Effector CD8-positive, alpha-beta T cell (primary cell): Measurements from ENCODE around the gene TKT.
"Not testable (repeated sequence)": the region's sequence is repeated elsewhere in the genome, so short reads cannot be mapped to it uniquely, and the experiment has no call there.

Experiments
- DNase-seq: peaks from one replicate; lab custom pipeline; 2025; lab: John Stamatoyannopoulos, UW
- total RNA-seq, 4 experiments: gene quantifications; one replicate each; lab custom pipeline; 2026; lab: John Stamatoyannopoulos, UW

The TKT gene, protein sequence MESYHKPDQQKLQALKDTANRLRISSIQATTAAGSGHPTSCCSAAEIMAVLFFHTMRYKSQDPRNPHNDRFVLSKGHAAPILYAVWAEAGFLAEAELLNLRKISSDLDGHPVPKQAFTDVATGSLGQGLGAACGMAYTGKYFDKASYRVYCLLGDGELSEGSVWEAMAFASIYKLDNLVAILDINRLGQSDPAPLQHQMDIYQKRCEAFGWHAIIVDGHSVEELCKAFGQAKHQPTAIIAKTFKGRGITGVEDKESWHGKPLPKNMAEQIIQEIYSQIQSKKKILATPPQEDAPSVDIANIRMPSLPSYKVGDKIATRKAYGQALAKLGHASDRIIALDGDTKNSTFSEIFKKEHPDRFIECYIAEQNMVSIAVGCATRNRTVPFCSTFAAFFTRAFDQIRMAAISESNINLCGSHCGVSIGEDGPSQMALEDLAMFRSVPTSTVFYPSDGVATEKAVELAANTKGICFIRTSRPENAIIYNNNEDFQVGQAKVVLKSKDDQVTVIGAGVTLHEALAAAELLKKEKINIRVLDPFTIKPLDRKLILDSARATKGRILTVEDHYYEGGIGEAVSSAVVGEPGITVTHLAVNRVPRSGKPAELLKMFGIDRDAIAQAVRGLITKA
- total RNA-seq: 95.2 to 162 (median 116) reads per million in 4 experiments

DNA sequence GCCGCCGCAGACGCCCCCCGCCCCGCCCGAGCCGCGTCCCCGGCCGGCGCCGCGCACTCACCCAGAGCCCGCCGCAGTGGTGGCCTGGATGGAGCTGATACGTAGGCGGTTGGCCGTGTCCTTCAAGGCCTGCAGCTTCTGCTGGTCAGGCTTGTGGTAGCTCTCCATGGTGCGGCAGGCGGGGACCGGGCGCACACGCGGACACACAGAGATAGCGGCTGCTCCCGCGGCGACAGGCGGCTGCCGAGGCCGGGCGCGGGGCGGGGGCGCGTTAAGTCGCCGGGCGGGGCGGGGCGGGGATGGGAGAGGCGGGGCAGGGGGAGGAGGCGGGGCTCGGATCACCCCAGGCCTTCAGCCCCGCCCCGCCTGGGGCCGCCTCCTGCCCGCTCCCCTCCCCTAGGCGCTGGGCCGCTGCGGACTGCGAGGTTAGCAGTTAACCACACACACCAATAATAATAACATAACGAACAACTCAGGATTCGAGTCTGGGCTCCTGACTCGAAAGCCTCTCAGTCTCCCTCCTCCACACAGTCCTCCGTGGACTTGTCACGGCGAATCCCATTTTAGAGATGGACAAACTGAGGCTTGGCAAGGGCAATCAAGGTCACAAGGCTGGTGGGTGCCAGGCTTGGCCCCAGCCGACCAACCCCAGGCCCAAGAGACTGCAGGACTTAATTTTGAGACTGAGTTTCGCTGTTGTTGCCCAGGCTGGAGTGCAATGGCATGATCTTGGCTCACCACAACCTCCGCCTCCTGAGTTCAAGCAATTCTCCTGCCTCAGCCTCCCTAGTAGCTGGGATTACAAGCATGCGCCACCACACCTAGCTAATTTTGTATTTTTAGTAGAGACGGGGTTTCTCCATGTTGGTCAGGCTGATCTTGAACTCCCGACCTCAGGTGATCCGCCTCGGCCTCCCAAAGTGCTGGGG, at the start of gene TKT:
Gene TKT (minus strand): TSS at position 248 of the 929 bp plus-strand sequence. CDS start 80 bp downstream, at position 168.
- DNase-seq: peak; percentile 73

DNA sequence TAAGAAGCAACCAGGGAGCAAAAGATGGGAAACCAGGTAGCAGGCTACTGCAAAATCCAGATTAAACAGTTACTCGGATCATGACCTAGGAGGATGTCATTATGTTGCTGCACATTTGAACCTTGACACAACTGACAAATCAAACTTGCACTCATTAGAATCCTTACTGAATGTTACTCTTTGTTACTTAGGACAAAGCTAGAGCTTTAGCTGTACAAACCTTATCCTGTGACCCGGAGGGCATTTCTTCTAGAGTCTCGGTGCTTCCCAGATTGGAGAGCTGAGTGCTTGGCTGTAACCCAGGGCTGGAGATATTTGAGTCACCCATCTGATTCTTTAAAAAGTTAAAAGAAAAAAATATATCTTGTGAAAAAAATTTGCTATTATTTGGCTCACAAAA, 48.1 kb upstream of the TKT start:
- DNase-seq: no peak

DNA sequence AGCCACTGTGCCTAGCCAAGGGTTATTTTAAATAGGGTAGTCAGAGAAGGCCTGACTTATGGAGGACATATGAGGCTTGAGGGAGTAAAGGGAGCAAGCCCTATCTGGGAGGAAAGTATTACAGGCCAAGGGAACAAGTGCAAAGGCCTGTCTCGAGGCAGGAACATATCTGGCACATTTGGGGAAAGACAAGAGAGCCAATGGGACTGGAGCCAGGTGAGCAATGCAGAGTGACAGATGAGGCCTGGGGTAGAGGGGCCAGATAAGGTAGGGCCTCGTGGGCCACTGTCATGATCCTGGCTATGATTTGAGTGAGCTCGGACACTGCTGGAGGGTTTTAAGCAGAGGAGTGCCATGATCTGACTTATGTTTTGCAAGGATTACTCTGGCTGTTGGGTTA, 47.7 kb upstream of the TKT start:
- no peak for DNase-seq

DNA sequence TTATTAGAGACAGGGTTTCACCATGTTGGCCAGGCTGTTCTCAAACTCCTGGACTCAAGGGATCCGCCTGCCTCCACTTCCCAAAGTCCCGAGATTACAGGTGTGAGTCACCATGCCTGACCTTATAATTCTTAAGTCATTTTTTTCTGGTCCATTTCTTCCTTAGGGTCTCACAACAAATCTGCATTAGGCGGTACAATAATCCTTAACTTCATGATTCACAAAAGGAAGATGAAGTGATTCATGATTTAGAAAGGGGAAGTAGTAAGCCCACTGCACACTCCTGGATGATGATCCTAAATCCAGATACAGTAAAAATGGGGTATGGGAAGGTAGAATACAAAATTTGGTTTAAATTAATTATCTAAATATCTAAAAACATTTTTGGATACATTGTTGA, 45.0 kb upstream of the TKT start:
- DNase-seq: no peak

DNA sequence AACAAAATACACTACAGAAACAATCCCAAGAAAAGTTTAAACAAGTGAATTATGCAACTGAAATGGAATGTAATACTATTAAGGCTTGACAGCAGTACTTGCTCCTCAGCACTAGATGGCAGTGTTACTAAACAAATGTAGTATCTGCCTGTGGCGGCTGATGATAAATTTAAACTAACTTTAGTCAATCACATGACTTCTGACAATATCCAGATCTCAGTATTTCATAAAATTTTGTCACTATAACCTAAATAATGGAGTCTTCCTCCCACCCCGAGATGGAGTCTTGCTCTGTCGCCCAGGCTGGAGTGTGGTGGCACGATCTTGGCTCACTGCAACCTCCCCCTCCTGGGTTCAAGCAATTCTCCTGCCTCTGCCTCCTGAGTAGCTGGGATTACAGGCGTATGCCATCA, 43.8 kb upstream of the TKT start:
- not testable (repeated sequence) for DNase-seq

DNA sequence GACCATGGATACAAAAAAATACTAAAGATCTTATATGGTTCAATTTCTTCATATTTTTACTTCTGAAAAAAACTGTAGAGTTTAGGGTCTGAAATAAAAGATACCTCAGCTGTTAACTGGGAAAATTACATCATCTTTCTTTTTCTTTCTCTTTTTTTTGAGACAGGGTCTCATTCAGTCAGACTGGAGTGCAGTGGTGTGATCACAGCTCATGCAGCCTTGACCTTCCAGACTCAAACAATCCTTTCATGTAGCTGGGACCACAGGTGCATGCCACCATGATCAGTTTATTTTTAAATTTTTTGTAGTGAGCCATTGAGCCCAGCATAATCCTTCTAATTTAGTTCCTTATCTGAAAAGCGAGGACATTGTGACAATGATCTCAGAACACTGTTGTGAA, 39.6 kb upstream of the TKT start:
- no peak for DNase-seq

DNA sequence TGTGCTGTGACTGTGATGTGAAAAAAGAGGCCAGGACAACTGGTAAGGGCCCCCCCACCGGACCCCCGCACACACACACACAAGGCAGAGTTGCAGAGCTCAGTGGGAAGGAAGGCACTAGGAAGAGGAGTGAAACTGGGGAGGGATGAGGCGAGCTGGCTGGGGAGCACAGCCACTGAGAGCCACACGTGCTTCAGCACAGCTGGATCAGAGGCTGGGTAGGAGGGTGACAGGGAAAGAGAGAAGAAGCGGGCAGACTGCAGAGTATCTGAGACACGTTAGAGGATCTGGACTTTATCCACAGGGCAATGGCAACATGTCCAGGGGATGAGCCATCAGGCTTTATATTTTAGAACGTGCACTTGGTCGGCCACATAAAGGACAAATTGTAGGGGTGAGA, 38.0 kb upstream of the TKT start:
- DNase-seq: no peak

DNA sequence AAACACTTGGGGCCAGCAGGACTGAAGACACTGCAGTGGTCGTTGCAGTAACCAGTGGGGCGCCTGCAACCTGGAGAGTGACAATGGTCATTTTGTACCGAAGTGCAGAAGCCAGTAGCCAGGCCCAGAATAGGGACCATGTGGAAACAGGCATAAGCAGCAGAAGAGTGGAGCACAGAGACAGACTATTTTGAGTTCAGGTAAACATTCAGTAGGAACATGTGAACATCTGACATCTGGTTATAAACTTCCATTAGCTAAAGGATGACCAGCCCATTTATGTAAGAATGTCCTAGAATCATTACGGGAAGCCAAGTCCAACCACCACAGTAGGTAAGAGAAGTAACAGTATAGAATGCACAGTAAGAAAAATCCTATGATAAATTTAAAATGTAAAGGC, 32.4 kb upstream of the TKT start:
- DNase-seq: no peak

DNA sequence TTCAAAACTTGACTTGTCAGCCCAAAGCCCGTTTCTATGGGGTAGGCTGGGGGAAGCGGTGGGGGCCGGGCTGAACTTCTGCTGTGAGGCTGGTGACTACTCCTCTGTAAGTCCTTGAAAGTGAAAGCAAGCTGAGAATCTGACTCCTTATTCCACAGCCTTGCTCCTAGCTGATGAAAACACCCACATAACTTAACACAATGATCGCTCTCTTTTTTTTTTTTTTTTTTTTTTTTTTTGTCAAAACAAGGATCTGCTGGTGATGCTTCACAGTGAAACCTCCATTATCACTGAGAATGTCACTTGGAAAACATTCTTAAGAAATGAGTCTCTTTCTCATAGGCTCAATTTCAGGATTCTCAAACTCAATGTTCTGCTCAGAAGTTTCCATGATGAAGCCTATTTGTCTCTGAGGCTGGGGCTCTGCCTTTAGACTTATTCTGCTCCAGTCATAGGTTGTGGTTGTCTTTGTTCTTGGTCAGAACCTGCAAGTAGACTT, 31.4 kb upstream of the TKT start:
- no peak for DNase-seq

DNA sequence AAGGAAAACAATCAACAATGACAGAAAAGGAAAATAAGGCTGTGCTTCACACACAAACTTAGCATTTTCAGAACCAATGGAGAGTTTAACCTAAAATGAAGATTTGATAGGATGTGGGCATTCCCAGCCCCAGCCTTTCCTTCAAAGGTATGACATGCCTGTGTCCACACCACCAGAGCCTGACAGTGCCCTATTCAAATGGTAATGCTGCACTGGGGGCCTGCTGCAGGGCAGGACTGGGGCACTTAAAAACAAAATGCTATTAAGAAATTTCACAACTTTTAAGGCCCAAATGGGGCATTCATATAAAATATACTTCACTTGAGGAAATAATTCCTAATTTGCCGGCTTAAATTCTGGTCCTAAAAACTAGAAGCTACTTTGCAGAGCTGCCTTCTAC, 30.9 kb upstream of the TKT start:
- DNase-seq: no peak

DNA sequence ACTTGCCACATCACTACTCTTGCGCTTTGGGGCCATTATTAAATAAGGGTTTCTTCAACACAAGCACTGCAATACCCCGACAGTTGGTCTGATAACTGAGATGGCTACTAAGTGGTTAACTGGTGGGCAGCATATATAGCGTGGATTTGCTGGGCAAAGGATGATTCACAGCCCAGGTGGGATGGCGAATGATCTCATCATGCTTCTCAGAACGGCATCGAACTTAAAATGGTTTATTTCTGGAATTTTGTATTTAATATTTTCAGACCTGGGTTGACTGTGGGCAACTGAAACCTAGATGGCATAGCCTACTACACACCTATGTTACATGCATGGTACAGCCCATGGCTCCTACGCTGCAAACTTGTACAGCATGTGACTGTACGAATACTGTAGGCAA, 26.8 kb upstream of the TKT start:
- DNase-seq: no peak

DNA sequence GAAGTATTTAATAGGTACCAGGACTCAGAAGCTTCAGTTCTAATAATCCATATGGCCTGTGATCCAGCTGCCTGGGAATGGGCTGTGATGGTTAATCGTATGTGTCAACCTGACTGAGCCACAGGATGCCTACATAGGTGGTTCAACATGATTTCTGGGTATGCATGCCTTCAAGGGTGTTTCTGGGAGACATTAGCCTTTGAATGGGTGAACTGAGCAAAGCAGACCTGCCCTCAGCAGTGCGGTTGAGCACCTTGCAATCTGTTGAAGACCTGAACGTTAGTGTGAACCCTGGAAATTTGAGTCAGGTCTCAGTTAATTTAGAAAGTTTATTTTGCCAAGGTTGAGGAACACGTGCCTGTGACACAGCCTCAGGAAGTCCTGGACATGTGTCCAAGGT, 22.8 kb upstream of the TKT start:
- no peak for DNase-seq

DNA sequence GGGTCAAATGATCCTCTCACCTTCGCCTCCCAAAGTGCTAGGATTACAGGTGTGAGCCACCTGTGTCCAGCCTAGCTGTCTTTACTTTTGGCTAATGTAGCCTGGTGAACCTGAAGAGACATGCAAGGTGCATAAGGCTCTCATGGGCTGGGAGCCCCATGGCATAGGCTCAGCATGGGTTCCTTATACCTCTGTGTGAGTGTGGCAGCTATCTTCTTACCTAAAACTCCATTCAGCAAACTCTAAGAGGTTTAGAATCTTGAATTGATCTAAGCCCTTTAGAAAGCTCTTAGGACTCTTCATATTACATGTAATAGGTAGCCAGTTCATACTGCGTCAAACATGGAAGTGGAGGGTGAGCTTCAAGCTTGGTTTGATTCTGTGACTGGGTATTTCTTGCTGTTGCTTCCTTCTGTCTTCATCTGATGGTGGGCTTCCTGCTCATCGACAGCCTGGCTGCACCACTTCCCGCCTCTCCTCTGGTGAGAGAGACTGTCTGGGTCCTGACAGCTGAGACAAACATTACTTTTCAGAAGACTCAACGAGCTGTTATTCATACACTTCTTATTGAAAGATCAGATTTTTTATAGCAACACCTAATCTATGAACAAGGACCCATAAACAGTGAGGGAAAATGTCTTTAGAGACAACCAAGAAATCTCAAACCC, 19.2 kb upstream of the TKT start:
- DNase-seq: no peak

DNA sequence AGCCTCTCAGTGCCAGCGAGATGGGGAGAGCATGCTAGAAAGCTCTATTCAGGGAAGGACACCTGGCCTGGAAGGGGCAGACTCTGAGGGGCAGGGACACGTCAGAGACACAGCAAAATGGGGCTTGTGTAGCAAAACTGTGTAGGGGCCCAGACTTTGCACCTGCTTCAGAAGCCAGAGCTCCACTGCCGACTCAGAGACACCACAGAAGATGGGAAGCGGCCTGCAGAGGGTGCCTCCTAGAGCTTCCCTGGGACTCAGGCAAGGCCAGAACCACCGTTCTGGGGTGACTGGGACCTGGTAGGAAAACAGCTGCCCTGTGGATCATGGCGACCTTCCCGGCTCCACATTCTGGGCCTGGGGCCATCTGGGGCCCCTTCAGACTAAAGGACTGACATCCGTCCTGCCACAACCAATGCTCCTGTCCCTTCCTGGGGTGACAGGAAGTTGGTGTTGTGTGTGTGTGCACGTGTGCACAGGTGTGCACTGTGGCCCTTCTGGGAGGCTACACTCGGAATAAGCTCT, 17.4 kb upstream of the TKT start:
- no peak for DNase-seq

DNA sequence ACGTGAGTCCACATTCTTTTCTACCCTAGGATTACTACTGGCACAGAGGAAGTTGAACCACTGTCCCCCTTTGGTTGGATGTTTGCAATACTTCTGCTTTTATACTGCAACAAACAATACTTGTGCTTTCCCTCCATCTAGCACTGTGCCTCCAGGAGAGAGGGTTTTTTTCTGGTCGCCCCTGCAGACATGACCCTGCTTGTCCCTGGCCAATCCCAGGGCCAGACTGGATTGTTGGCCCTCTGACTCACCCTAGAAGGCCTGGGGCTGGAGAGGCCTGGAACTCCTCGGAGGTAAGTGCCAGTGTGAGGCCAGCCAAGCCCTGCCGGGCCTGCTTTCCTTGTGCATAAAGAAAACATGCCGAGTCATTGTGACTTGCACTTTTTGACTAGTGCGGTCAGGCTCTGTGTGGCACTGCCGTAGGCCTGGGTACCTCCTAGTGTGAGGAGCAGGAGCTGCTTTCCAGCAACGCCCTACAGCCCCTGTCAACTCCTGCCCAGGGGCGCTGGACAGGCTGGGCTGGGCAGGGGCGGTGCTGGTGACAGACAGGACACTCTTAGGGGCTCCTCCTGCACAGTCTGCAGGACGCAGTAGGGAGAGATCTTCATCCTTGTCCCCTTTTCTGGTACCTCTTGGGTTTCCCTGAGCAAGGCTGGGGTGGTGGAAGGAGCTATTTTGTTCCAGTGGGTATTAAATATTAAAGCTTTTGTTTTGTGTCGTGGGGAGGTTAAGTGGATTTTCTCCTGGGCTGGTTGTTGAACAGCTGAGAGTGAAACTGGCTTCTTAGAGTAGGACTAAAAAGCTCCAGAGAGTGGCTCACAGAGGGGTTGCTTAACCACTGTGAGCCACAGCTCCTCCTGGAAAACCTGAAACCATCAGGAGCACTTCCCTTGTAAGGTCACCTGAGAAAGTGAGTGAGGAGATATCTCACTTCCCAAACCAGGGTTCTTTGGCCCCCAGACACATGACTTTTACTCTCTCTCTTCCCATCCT, 14.4 kb upstream of the TKT start:
- DNase-seq: no peak

DNA sequence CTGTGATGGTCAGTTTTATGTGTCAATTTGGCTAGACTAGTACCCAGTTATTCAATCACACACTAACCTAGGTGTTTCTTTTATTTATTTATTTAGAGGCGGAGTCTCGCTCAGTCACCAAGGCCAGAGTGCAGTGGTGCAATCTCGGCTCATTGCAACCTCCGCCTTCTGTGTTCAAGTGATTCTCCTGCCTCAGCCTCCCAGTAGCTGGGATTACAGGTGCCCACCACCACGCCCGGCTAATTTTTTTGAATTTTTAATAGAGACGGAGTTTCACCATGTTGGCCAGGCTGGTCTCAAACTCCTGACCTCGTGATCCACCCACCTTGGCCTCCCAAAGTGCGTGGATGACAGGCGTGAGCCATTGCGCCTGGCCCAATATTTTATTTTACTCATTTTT, 13.4 kb upstream of the TKT start:
- DNase-seq: not testable (repeated sequence)

DNA sequence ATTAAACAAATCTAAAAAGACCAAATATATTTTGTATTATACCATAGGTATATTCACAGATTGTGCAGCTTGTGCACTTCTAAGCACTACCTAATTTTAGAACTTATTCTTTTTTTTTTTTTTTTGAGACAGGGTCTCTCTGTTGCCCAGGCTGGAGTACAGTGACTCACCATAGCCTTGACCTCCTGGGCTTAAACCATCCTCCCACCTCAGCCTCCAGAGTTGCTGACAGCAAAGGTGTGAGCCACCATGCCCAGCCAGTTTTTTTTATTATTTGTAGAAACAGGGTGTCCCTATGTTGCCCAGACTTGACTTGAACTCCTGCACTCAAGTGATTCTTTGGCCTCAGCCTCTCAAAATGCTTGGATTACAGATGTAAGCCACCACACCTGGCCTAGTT, 11.9 kb upstream of the TKT start:
- DNase-seq: no peak

DNA sequence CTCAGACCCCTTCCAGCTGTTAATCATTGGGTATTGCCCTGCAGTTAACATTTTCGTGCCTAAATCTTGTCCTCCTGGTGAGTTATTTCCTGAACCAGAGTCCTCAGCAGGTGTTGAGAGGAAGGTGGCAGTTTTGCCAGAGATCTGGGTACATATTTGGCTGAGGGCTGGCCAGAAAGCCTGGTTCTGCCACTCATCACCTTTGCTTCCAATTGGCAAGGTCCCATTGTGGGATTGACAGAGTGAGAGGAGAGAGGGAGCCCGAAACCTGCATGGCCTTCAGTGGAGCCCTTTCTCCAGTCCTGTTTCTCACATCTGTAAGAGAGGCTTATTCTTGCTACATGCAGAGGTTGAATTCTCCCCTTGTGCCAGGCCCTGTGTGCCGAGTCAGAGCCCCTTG, 8.9 kb upstream of the TKT start:
- DNase-seq: no peak

DNA sequence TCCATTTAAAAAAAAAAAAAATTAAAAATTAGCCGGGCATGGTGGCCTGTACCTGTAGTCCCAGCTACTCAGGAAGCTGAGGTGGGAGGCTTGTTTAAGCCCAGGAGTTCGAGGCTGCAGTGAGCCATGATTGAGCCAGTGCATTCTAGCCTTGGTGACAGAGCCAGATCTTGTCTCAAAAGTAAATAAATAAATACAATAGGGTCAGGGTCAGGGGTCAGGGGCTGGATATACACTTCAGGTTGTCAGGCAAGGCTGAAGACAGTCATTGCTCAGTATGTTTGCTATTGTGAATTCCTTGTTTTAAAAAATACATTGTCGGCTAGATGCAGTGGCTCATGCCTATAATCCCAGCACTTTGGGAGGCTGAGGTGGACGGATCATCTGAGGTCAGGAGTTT, 8.1 kb upstream of the TKT start:
- no peak for DNase-seq

DNA sequence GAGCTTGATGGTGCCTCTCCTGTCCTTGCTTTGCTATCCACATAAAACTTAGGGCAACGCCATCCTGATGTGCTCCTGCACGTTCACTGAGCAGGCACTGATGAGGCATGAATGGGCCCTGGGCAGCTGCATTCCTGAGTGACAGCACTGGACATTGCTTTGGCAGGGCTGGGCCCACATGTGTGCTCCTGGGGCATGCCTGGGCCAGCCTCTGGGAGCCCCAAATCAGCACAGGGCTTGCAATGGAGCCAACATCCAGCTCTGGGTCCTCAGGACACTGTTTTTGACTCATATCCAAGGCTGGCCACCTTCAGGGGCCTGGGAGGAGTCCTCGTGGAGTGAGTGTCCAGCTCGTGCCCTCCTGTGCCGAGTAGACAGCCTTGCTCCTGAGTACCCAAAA, 5.9 kb upstream of the TKT start:
- no peak for DNase-seq
